ENCODE results near the gene DPM2.

DNA sequence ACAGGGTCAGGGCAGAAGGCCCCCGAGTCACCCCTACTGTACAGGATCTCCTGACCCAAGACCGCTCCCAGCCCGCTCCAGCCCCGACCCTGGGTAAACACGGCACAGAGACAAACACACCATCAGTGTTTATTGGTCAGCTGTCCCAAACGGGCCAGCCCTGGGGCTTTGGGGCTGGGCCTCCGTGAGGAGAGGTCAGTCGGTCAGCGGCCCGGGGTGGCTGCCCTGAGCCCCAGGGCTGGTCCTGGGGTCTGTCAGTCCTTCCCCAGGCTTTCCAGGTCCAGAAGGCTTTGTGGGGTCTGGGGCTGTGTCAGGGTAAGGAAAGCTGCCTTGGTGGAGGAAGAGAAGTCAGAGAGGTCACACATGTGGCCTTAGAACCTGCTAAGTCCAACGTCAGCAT lies 2.7 kb downstream of the DPM2 start:
- TF ChIP-seq, protein P1, sequence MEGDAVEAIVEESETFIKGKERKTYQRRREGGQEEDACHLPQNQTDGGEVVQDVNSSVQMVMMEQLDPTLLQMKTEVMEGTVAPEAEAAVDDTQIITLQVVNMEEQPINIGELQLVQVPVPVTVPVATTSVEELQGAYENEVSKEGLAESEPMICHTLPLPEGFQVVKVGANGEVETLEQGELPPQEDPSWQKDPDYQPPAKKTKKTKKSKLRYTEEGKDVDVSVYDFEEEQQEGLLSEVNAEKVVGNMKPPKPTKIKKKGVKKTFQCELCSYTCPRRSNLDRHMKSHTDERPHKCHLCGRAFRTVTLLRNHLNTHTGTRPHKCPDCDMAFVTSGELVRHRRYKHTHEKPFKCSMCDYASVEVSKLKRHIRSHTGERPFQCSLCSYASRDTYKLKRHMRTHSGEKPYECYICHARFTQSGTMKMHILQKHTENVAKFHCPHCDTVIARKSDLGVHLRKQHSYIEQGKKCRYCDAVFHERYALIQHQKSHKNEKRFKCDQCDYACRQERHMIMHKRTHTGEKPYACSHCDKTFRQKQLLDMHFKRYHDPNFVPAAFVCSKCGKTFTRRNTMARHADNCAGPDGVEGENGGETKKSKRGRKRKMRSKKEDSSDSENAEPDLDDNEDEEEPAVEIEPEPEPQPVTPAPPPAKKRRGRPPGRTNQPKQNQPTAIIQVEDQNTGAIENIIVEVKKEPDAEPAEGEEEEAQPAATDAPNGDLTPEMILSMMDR (IDR thresholded peaks at IDR 0.05; ENCODE audit: borderline replicate concordance, extremely low read depth, low read length, poor library complexity, severe bottlenecking) = no peak
- TF ChIP-seq EZH2 (IDR thresholded peaks at IDR 0.05; ENCODE audit: borderline replicate concordance, low read depth, low read length, severe bottlenecking) = no peak

Data from DND-41 (cell line).